Neutrophil (primary cell): ENCODE results near the gene RNF115.

Source experiments
- H3K27ac ChIP-seq: fragments of 200-600 bp; sonication (generic); 2 replicates; pipeline ENCODE4 v1.5.1; 2016; ENCODE audit warnings: mild to moderate bottlenecking, moderate library complexity
- H3K27me3 ChIP-seq: fragments of 200-600 bp; sonication (generic); 2 replicates; pipeline ENCODE4 v1.6.0; 2016; ENCODE audit warnings: mild to moderate bottlenecking
- H3K36me3 ChIP-seq: fragments of 200-600 bp; sonication (generic); 2 replicates; pipeline ENCODE4 v1.5.1; 2017
- H3K4me1 ChIP-seq, 2 experiments: fragments of 200-600 bp in 1 of 2; sonication (generic) in 1 of 2; 1 replicate in 1 of 2; 2 replicates in 1 of 2; pipeline versions ENCODE4 v1.5.1 to v1.6.1; 2013 to 2016; ENCODE audit warnings: low read depth in 1 of 2, low read length in 1 of 2, mild to moderate bottlenecking in 1 of 2, moderate library complexity in 1 of 2; ENCODE audit not compliant: control insufficient read depth in 1 of 2, insufficient read depth in 1 of 2
- H3K4me3 ChIP-seq, 2 experiments: fragments of 200-600 bp in 1 of 2; sonication (generic) in 1 of 2; 1 replicate in 1 of 2; 2 replicates in 1 of 2; pipeline ENCODE4 v1.5.1; 2013 to 2016; ENCODE audit warnings: low read depth in 1 of 2, low read length in 1 of 2, mild to moderate bottlenecking in 1 of 2, moderate library complexity in 1 of 2
- H3K9me3 ChIP-seq: fragments of 200-600 bp; sonication (generic); 2 replicates; pipeline ENCODE4 v1.5.1; 2016
- TF ChIP-seq, protein P1 (sequence below): fragments of 200-600 bp; sonication (generic); IDR thresholded peaks from 2 replicates; pipeline ENCODE4 v1.5.1; 2016; ENCODE audit warnings: antibody characterized with exemption

Gene RNF115

DNA sequence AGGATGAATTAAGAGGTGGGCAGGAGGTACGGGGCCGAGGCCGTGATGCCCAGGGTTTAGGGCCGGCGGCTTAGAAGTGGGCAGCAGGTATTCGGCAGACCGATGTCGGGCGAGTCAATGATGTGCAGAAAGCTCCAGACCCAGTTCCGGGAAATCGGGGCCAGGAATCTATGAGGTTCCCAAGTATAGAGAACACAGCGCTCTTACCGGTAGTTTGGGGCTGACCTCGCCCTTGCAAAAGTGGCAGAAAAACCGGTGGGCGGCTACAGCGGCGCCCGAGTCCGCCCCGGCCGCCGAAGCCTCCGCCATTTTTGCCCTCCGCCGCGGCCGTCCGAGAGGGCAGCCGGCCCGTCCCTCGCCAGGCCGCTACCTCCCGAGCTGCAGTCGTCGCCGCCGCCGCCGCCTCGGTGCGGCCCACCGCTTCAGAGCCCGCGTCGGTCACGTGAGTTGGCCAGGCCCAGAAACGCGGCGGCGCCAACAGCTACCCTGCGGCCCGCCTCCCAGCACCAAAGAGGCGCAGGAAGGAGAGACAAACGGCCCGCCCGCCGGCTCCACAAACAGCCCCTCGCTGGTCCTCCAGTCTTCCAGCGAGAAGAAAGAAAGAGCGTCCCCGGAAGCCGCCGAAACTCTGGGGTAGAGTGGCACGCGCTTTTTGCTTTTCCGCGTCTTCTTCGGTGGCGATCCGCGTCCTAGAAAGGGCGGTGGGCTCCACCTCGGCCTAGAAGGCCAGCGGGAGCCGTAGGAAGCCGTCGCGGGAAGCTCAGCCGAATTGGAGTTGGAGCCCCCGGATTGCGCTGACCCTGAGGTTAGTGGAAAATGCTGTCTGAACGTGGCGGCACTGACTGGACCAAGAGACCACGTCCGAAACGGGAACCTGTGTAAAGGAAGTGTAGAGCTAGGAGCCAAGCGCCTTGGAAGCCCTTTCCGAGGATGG, at the start of gene RNF115, which contains the start of gene POLR3C:
Gene RNF115 (minus strand): TSS at position 531 of the 934 bp plus-strand sequence. CDS start 222 bp downstream, at position 309.
Gene POLR3C (plus strand): TSS at position 636 of the 934 bp plus-strand sequence. CDS start 1,577 bp downstream, outside the sequence.
- Histone ChIP-seq H3K27ac (peak within 1 kb of the TSS; percentile 86), H3K4me3 (peak within 1 kb of the TSS; percentile 67 to 87), H3K9me3 (no peaks in the 10 kb centered on the region), H3K4me1 (peaks cover 8 to 9% of the 10 kb centered on the region in 2 experiments), H3K36me3 (peaks cover 15% of the 10 kb centered on the region), H3K27me3 (no peaks in the 10 kb centered on the region)
- TF ChIP-seq, protein P1, sequence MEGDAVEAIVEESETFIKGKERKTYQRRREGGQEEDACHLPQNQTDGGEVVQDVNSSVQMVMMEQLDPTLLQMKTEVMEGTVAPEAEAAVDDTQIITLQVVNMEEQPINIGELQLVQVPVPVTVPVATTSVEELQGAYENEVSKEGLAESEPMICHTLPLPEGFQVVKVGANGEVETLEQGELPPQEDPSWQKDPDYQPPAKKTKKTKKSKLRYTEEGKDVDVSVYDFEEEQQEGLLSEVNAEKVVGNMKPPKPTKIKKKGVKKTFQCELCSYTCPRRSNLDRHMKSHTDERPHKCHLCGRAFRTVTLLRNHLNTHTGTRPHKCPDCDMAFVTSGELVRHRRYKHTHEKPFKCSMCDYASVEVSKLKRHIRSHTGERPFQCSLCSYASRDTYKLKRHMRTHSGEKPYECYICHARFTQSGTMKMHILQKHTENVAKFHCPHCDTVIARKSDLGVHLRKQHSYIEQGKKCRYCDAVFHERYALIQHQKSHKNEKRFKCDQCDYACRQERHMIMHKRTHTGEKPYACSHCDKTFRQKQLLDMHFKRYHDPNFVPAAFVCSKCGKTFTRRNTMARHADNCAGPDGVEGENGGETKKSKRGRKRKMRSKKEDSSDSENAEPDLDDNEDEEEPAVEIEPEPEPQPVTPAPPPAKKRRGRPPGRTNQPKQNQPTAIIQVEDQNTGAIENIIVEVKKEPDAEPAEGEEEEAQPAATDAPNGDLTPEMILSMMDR: peak; percentile 9

DNA sequence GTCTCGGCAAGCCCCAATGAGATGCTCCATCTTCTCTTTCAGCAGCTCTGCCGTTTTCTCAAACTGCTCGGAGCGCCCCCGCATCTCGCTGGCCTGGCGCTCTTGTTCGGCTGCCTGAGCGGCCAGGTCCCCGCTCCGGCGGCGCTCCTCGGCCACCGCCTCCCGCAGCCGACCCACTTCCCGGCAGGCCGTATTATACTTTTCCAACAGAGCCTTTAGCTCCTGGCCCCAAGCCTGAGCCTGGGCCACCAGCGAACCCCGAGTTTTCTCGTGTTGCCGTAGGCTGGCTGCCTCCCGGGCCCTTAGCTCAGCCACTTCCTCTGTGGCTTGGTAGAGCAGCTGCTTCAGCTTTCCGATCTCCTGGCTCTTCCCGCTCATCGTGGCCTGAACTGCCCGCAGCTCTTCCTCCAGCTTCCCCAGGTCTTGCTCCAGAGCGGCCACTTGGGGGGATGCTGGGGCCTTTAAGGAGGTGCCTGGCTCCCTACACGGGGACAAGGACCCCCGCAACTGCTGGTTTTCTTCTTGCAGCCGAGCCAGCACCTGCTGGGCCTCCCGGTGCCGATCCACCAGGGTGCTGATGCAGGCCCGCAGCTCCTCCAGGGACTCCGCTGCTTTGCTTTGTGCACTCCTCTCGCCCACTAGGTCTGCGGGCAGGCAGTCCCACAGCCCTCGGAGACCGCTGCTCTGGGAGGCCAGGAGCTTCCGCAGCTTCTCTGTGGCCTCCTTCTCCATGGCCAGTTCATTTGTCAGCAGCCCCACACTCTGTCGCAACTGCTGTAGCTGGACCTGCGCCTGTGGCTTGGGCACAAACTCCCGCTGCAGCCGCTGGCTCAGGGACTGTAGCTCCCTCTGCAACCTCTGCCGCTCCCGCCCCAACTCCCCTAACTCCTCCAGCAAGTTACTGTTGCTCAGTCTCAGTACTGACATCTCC, 48.4 kb upstream of the RNF115 start:
- TF ChIP-seq, protein P1: no peak
- H3K9me3 ChIP-seq: no peaks in the 10 kb centered on the region

DNA sequence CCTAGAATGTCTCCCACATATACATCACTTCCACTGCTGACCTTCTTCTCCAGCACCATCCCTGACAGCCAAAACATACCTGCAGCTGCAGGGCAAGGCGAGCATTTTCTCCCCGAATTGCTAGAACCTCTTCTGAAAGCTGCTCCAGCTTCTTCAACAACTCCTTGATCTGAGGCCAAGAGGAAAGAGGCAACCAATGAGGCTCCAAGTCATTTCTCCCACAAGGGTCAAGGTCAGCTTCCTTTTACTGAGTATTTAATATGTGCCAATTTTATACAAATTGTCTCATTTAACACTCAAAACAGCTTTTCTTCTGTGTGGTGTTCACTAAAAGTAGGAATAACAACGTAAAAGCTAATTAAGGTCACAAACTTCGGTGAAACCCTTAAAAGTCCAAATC, 44.3 kb upstream of the RNF115 start:
- Histone ChIP-seq H3K27ac (no peak overlapping the region), H3K4me1 (peaks cover 12 to 14% of the 10 kb centered on the region in 2 experiments), H3K9me3 (no peaks in the 10 kb centered on the region), H3K36me3 (no peaks in the 10 kb centered on the region), H3K27me3 (peaks cover 20% of the 10 kb centered on the region), H3K4me3 (no peak overlapping the region)
- TF ChIP-seq, protein P1: no peak

More for the DNA sequence above, 48.4 kb upstream of the RNF115 start:
- Histone ChIP-seq H3K36me3 (no peaks in the 10 kb centered on the region), H3K27ac (no peak overlapping the region), H3K4me1 (peaks cover 12 to 14% of the 10 kb centered on the region in 2 experiments), H3K27me3 (peaks cover 42% of the 10 kb centered on the region), H3K4me3 (peak overlapping the region; percentile 32 to 52)

DNA sequence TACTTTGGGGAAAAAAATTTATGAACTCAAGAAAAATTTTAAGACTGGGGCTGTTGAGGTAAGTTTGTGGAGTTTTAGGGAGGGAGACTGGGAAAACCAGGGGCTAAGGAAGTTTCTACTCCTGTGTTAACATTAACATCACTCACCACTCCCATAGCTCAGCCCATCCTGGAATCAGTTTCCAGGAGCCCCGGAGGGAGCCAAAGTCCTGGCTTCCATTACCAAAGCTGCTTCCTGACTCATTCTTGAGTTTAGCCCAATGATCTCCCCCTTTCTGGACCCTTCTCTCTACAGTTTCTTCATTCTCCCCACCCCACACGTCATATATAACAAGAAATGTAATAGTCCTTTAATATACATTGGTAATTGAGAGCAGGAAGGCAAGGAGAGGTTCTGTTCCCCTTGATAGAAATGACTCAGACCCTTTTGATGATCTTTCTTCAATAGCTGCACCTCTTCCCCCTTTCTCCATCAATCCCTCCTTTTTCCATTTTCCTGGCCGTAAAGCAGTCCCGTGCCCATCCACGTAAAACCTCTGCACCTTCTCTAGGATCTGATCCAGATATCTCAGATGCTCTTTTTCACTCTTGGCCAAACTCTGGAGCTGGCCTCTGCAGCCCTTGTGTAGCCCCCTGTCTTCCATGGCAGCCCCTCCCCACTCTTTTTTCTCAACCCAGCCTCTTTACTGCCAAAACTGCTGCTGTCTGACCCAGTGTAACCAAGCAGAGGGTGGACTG, 39.6 kb upstream of the RNF115 start:
- no peaks in the 10 kb centered on the region for H3K36me3 ChIP-seq
- no peaks in the 10 kb centered on the region for H3K9me3 ChIP-seq
- no peak overlapping the region for H3K27ac ChIP-seq
- no peak overlapping the region for H3K4me3 ChIP-seq
- TF ChIP-seq, protein P1: no peak
- peaks cover 14% of the 10 kb centered on the region for H3K27me3 ChIP-seq
- peaks cover 7 to 8% of the 10 kb centered on the region in 2 experiments for H3K4me1 ChIP-seq
